GM10847 (cell line): ENCODE results near the gene TPBGL.

Experiments
- POLR2A ChIP-seq: IDR thresholded peaks from 2 replicates; pipeline ENCODE4 v1.6.1; 2011; ENCODE audit not compliant: insufficient read length; ENCODE audit errors: extremely low read depth

TPBGL gene

GRCh38 chr11:75272821-75273301 lies 32.3 kb downstream of the TPBGL start:
- TF ChIP-seq POLR2A = no peak

GRCh38 chr11:75273411-75274391 lies 33.1 kb downstream of the TPBGL start:
- TF ChIP-seq POLR2A = no peak

GRCh38 chr11:75275581-75275980 lies 35.0 kb downstream of the TPBGL start:
- no peak for TF ChIP-seq POLR2A

- TF ChIP-seq POLR2A = no peak
Measured at GRCh38 chr11:75276186-75276585, 35.6 kb downstream of the TPBGL start.

- no peak for TF ChIP-seq POLR2A
Measured at GRCh38 chr11:75276686-75277085, 36.1 kb downstream of the TPBGL start.

- TF ChIP-seq POLR2A = no peak
Measured at GRCh38 chr11:75277211-75277805, 36.7 kb downstream of the TPBGL start.

- no peak for TF ChIP-seq POLR2A
Measured at GRCh38 chr11:75277991-75278790, 37.6 kb downstream of the TPBGL start.

- no peak for TF ChIP-seq POLR2A
Measured at GRCh38 chr11:75279273-75279672, 38.7 kb downstream of the TPBGL start.

- no peak for TF ChIP-seq POLR2A
Measured at GRCh38 chr11:75280227-75280701, 39.7 kb downstream of the TPBGL start.

- TF ChIP-seq POLR2A = no peak
Measured at GRCh38 chr11:75280770-75281468, 40.3 kb downstream of the TPBGL start.

- no peak for TF ChIP-seq POLR2A
Measured at GRCh38 chr11:75281469-75282095, 41.0 kb downstream of the TPBGL start.

- no peak for TF ChIP-seq POLR2A
Measured at GRCh38 chr11:75283391-75283931, 42.9 kb downstream of the TPBGL start.

- TF ChIP-seq POLR2A = no peak
Measured at GRCh38 chr11:75285776-75286360, 45.3 kb downstream of the TPBGL start.
